Activated gamma-delta T cell treated with anti-CD3 and anti-CD28 coated beads, Interleukin-2, amount 50 U/mL, for 16 hours (primary cell): ENCODE measurements around the gene XRCC6.
A peak's percentile ranks its signal among the peaks of the same experiment; 100 is the strongest.

Experiments used
- DNase-seq: peaks from one replicate; pipeline ENCODE4 v3.0.0-alpha.2; 2020; ENCODE audit warnings: low read depth

XRCC6 gene

GRCh38 chr22:41687901-41688364 lies 66.8 kb downstream of the XRCC6 start:
- DNase-seq: no peak

GRCh38 chr22:41688365-41689211 lies 67.5 kb downstream of the XRCC6 start, which contains the start of gene SNU13:
TSS of gene SNU13 (minus strand) at chr22:41688867. CDS start at chr22:41688796, 71 bp downstream.
- peak; percentile 84 for DNase-seq

GRCh38 chr22:41690476-41690875 lies 69.4 kb downstream of the XRCC6 start:
- DNase-seq: no peak

GRCh38 chr22:41695211-41695610 lies 74.1 kb downstream of the XRCC6 start:
- DNase-seq: no peak

- DNase-seq: no peak
Observed at GRCh38 chr22:41696703-41697102, 75.6 kb downstream of the XRCC6 start.

GRCh38 chr22:41697126-41697775 lies 76.2 kb downstream of the XRCC6 start:
- peak; percentile 92 for DNase-seq

GRCh38 chr22:41699264-41700107 lies 78.4 kb downstream of the XRCC6 start, which contains the start of gene MEI1:
TSS of gene MEI1 (plus strand) at chr22:41699503. CDS start at chr22:41699539, 36 bp downstream.
- DNase-seq: peak; percentile 85

GRCh38 chr22:41700108-41700364 lies 78.9 kb downstream of the XRCC6 start:
- no peak for DNase-seq

- DNase-seq: no peak
Observed at GRCh38 chr22:41702763-41703162, 81.7 kb downstream of the XRCC6 start.

- DNase-seq: no peak
Observed at GRCh38 chr22:41709341-41709740, 88.2 kb downstream of the XRCC6 start.

GRCh38 chr22:41713004-41713403 lies 91.9 kb downstream of the XRCC6 start:
- DNase-seq: no peak
